Upper lobe of right lung (tissue), 1 donor: ENCODE results near the gene CPNE1. TPM values are rescaled to one million over a fixed set of nuclear protein-coding genes. Genes with fewer than 3 reads are reported as not detected.
A peak's percentile ranks its signal among the peaks of the same experiment; 100 is the strongest.

ENCODE experiments used
- ATAC-seq: fragments of 200-7000 bp; cut with Tn5 transposase; one replicate; pipeline ENCODE4 v1.9.1; 2020; ENCODE audit warnings: mild to moderate bottlenecking, moderate library complexity
- DNase-seq: peaks from one replicate; pipeline ENCODE4 v3.0.0-alpha.2; 2020
- H3K27ac ChIP-seq: fragments of 200-600 bp; one replicate; pipeline ENCODE4 v1.8.0; 2022
- H3K27me3 ChIP-seq: fragments of 200-600 bp; one replicate; pipeline ENCODE4 v1.8.0; 2022; ENCODE audit warnings: mild to moderate bottlenecking
- H3K36me3 ChIP-seq: fragments of 200-600 bp; one replicate; pipeline ENCODE4 v1.8.0; 2022
- H3K4me1 ChIP-seq: fragments of 200-600 bp; one replicate; pipeline ENCODE4 v1.8.0; 2022
- H3K4me3 ChIP-seq: fragments of 200-600 bp; one replicate; pipeline ENCODE4 v1.8.0; 2022; ENCODE audit warnings: mild to moderate bottlenecking
- H3K9me3 ChIP-seq: fragments of 200-600 bp; one replicate; pipeline ENCODE4 v1.8.0; 2022
- CTCF ChIP-seq: fragments of 200-600 bp; IDR thresholded peaks from one replicate; pipeline ENCODE4 v1.8.0; 2022; ENCODE audit warnings: antibody characterized with exemption
- intact Hi-C: fragments of 100-400 bp; cut with DNase I; formaldehyde crosslinking; loops from one replicate; pipeline ENCODE4 v1.11.0; 2022
- total RNA-seq: library from RNA; stranded (reverse); fragmentation: NEBNext Ultra II Directional; extraction: Animal tissue kit (Norgen Biotek cat#: 25700); gene quantifications from one replicate; pipeline ENCODE4 v1.2.1, GENCODE V29; 2021
- donor health status: DM: no; HTN: yes; CAD: no; lungs with severe emphysema.

The CPNE1 gene
- total RNA-seq, 1 donor from 2014 or later, result 179 TPM

- intact Hi-C loops, result no loop called here
- H3K36me3 ChIP-seq, result no peaks in the 10 kb centered on the region
- ATAC-seq, result no peak
- no peaks in the 10 kb centered on the region for H3K4me1 ChIP-seq
- H3K9me3 ChIP-seq, result no peaks in the 10 kb centered on the region
- no peak overlapping the region for H3K4me3 ChIP-seq
- TF ChIP-seq CTCF, result no peak
- H3K27me3 ChIP-seq, result no peaks in the 10 kb centered on the region
- peak; percentile 30 for DNase-seq
- no peak overlapping the region for H3K27ac ChIP-seq
These were observed 77.8 kb downstream of the CPNE1 start for GRCh38 chr20:35586751-35587425.

- Histone ChIP-seq H3K9me3 (no peaks in the 10 kb centered on the region), H3K4me3 (no peak overlapping the region), H3K4me1 (no peaks in the 10 kb centered on the region), H3K27me3 (no peaks in the 10 kb centered on the region), H3K36me3 (no peaks in the 10 kb centered on the region), H3K27ac (no peak overlapping the region)
- no peak for TF ChIP-seq CTCF
- intact Hi-C loops, result no loop called here
- ATAC-seq, result peak; percentile 38
- peak; percentile 53 for DNase-seq
These were observed 80.8 kb downstream of the CPNE1 start for GRCh38 chr20:35583636-35584560.

GRCh38 chr20:35582741-35583404 lies 81.8 kb downstream of the CPNE1 start:
- no peaks in the 10 kb centered on the region for H3K27me3 ChIP-seq
- no peaks in the 10 kb centered on the region for H3K36me3 ChIP-seq
- no peaks in the 10 kb centered on the region for H3K4me1 ChIP-seq
- no peak overlapping the region for H3K4me3 ChIP-seq
- no peak for TF ChIP-seq CTCF
- intact Hi-C loops, result no loop called here
- H3K9me3 ChIP-seq, result no peaks in the 10 kb centered on the region
- no peak for ATAC-seq
- peak; percentile 55 for DNase-seq
- H3K27ac ChIP-seq, result no peak overlapping the region

GRCh38 chr20:35582131-35582530 lies 82.6 kb downstream of the CPNE1 start:
- H3K4me3 ChIP-seq, result no peak overlapping the region
- ATAC-seq (no peak), DNase-seq (peak; percentile 40)
- intact Hi-C loops, result no loop called here
- H3K27ac ChIP-seq, result no peak overlapping the region
- H3K4me1 ChIP-seq, result no peaks in the 10 kb centered on the region
- no peak for TF ChIP-seq CTCF
- H3K27me3 ChIP-seq, result no peaks in the 10 kb centered on the region
- no peaks in the 10 kb centered on the region for H3K9me3 ChIP-seq
- H3K36me3 ChIP-seq, result no peaks in the 10 kb centered on the region

GRCh38 chr20:35579196-35579595 lies 85.5 kb downstream of the CPNE1 start:
- no peaks in the 10 kb centered on the region for H3K9me3 ChIP-seq
- H3K27me3 ChIP-seq, result no peaks in the 10 kb centered on the region
- intact Hi-C loops, result no loop called here
- no peak overlapping the region for H3K27ac ChIP-seq
- DNase-seq, result peak; percentile 26
- TF ChIP-seq CTCF, result no peak
- no peak for ATAC-seq
- no peaks in the 10 kb centered on the region for H3K4me1 ChIP-seq
- no peak overlapping the region for H3K4me3 ChIP-seq
- H3K36me3 ChIP-seq, result no peaks in the 10 kb centered on the region
